GM21381 (cell line): ENCODE measurements around the gene EDIL3.

Source experiments
- ATAC-seq: cut with Tn5 transposase; IDR thresholded peaks from one replicate; pipeline ENCODE4 v1.9.1; 2021; ENCODE audit warnings: mild to moderate bottlenecking, moderate library complexity; ENCODE audit not compliant: unreplicated experiment

Gene EDIL3

GRCh38 chr5:84260939-84261338 lies 123.7 kb downstream of the EDIL3 start:
- ATAC-seq: peak; percentile 38

GRCh38 chr5:84260140-84260539 lies 124.5 kb downstream of the EDIL3 start:
- peak; percentile 63 for ATAC-seq

- ATAC-seq: no peak
Observed at GRCh38 chr5:84259283-84260045, 125.2 kb downstream of the EDIL3 start.

- ATAC-seq: no peak
Observed at GRCh38 chr5:84257061-84257460, 127.6 kb downstream of the EDIL3 start.

GRCh38 chr5:84255315-84255714 lies 129.4 kb downstream of the EDIL3 start:
- ATAC-seq: no peak

GRCh38 chr5:84253946-84254345 lies 130.7 kb downstream of the EDIL3 start:
- ATAC-seq: no peak

- ATAC-seq: no peak
Observed at GRCh38 chr5:84251503-84251902, 133.2 kb downstream of the EDIL3 start.

- ATAC-seq: no peak
Observed at GRCh38 chr5:84249918-84250630, 134.6 kb downstream of the EDIL3 start.

GRCh38 chr5:84248013-84248412 lies 136.7 kb downstream of the EDIL3 start:
- ATAC-seq: no peak

- no peak for ATAC-seq
Observed at GRCh38 chr5:84242286-84242685, 142.4 kb downstream of the EDIL3 start.

GRCh38 chr5:84239494-84239893 lies 145.2 kb downstream of the EDIL3 start:
- ATAC-seq: no peak

GRCh38 chr5:84237126-84237525 lies 147.6 kb downstream of the EDIL3 start:
- no peak for ATAC-seq

- no peak for ATAC-seq
Observed at GRCh38 chr5:84231433-84231832, 153.2 kb downstream of the EDIL3 start.

- no peak for ATAC-seq
Observed at GRCh38 chr5:84229045-84229444, 155.6 kb downstream of the EDIL3 start.

GRCh38 chr5:84228266-84228665 lies 156.4 kb downstream of the EDIL3 start:
- ATAC-seq: no peak

- ATAC-seq: no peak
Observed at GRCh38 chr5:84227236-84227635, 157.4 kb downstream of the EDIL3 start.

- ATAC-seq: no peak
Observed at GRCh38 chr5:84218546-84218945, 166.1 kb downstream of the EDIL3 start.

GRCh38 chr5:84215521-84215920 lies 169.2 kb downstream of the EDIL3 start:
- ATAC-seq: no peak

GRCh38 chr5:84213861-84214260 lies 170.8 kb downstream of the EDIL3 start:
- ATAC-seq: no peak

GRCh38 chr5:84213212-84213611 lies 171.5 kb downstream of the EDIL3 start:
- no peak for ATAC-seq

- ATAC-seq: no peak
Observed at GRCh38 chr5:84204772-84205171, 179.9 kb downstream of the EDIL3 start.

GRCh38 chr5:84202136-84202535 lies 182.5 kb downstream of the EDIL3 start:
- ATAC-seq: no peak
